Measurements from ENCODE around the gene SEMA3B. TPM values are rescaled to one million over a fixed set of nuclear protein-coding genes. Genes with fewer than 3 reads are reported as not detected.

Gene SEMA3B
- total RNA-seq, 2 donors from 2014 or later = 8.7 to 32.0 TPM

DNA sequence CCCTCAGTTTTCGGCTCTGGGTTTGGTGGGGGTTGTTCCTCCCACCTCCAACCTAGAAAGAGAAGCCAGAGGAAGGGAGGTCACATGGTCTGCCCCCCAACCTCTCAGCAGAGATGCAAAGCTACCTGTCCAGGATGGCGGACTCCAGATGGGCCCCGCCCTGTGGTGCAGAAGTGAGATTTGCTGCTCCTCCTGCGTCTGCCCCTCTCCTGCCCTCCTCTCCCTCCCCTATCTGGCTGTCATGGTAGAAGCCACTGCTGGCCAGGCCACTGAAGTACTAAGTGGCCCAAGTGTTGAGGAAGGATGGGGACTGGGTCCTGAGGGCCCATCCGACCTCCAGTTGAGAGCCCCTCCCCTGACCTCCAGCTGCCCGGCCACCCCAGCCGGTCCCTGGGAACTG, 2.1 kb upstream of the SEMA3B start:
- peak overlapping the region; percentile 17 to 26 for H3K4me3 ChIP-seq
- 57% methylated on average over 7 of the region's 7 CpGs for WGBS
- no peak for TF ChIP-seq POLR2A (IDR thresholded peaks at IDR 0.05)
- peak overlapping the region; percentile 80 to 81 for H3K27ac ChIP-seq
- no peaks in the 10 kb centered on the region for H3K36me3 ChIP-seq
- H3K4me1 ChIP-seq (replicated peaks) = peaks cover 18% of the 10 kb centered on the region
- DNase-seq (ENCODE audit: low spot score) = no peak
- no peaks in the 10 kb centered on the region for H3K27me3 ChIP-seq (replicated peaks; ENCODE audit: insufficient read depth)
- intact Hi-C loops (cut with DNase I) = no loop called here
- no peaks in the 10 kb centered on the region for H3K9me3 ChIP-seq

DNA sequence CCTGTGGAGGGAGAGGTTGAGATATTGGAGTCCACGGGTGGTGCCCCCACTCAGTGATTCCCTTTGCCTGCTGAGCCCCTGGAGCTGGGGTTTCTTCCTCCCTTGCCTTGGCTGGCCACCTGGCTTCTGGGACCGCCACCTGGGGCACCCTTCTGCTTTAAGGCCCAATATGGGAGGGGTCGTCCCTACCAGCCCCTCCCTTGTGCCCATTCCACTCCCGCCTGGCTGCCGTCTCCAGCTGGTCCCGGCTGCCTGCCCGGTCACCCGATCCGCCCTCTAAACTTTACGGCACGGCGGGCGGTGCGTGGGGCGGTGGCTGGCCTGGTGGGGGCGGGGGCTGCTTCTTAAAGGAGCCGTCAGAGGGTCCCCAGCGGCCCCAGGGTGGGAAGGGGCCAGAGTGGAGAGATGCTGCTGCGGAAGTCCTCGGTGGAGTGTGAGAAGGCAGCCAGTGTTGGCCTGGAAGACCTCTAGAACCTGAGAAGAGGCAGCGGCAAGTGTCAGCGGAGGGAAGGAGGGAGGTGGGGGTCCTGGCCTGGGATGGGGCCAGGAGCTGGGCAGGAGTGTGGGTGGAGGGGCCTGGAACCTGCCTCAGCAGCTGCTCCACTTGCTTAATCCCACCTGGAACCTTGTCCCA, 1.6 kb upstream of the SEMA3B start:
- Histone ChIP-seq H3K4me3 (peak overlapping the region; percentile 17 to 26), H3K36me3 (no peaks in the 10 kb centered on the region), H3K9me3 (no peaks in the 10 kb centered on the region), H3K27ac (peak overlapping the region; percentile 80 to 81), H3K27me3 (replicated peaks; ENCODE audit: insufficient read depth) (no peaks in the 10 kb centered on the region), H3K4me1 (replicated peaks) (peaks cover 18% of the 10 kb centered on the region)
- TF ChIP-seq, protein P1, sequence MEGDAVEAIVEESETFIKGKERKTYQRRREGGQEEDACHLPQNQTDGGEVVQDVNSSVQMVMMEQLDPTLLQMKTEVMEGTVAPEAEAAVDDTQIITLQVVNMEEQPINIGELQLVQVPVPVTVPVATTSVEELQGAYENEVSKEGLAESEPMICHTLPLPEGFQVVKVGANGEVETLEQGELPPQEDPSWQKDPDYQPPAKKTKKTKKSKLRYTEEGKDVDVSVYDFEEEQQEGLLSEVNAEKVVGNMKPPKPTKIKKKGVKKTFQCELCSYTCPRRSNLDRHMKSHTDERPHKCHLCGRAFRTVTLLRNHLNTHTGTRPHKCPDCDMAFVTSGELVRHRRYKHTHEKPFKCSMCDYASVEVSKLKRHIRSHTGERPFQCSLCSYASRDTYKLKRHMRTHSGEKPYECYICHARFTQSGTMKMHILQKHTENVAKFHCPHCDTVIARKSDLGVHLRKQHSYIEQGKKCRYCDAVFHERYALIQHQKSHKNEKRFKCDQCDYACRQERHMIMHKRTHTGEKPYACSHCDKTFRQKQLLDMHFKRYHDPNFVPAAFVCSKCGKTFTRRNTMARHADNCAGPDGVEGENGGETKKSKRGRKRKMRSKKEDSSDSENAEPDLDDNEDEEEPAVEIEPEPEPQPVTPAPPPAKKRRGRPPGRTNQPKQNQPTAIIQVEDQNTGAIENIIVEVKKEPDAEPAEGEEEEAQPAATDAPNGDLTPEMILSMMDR (IDR thresholded peaks at IDR 0.05) = peak in 1 of 4 experiments; percentile 14
- peak; percentile 51 for TF ChIP-seq POLR2A (IDR thresholded peaks at IDR 0.05)
- peak; percentile 65 for TF ChIP-seq POLR2AphosphoS5 (IDR thresholded peaks at IDR 0.05)
- intact Hi-C loops (cut with DNase I) = no loop called here
- peak; percentile 61 for DNase-seq (ENCODE audit: low spot score)
- WGBS = 5% methylated on average over 22 of the region's 22 CpGs

DNA sequence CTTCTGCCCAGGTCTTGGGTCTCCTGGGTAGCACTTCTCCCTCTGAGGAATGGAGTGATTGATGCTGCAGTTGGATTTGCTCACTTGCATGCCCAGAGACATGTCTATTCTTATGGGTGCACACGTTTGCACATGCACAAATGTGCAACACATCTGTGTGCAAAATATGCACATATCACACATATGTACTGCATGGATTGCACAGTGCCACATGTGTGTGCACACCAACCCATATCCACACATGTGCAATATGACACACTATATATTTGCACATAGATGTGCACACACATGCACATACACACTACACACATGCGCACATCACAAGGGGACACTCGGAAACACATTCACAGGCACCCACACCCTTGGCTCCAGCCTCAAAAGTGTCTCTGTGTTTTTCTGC, 671 bp upstream of the SEMA3B start:
- intact Hi-C loops (cut with DNase I) = no loop called here
- peaks cover 18% of the 10 kb centered on the region for H3K4me1 ChIP-seq (replicated peaks)
- no peak for DNase-seq (ENCODE audit: low spot score)
- 32% methylated on average over 3 of the region's 3 CpGs for WGBS
- no peaks in the 10 kb centered on the region for H3K9me3 ChIP-seq
- H3K36me3 ChIP-seq = no peaks in the 10 kb centered on the region
- H3K4me3 ChIP-seq = no peak overlapping the region
- H3K27ac ChIP-seq = no peak overlapping the region
- TF ChIP-seq POLR2AphosphoS5 (IDR thresholded peaks at IDR 0.05) = no peak
- no peaks in the 10 kb centered on the region for H3K27me3 ChIP-seq (replicated peaks; ENCODE audit: insufficient read depth)

DNA sequence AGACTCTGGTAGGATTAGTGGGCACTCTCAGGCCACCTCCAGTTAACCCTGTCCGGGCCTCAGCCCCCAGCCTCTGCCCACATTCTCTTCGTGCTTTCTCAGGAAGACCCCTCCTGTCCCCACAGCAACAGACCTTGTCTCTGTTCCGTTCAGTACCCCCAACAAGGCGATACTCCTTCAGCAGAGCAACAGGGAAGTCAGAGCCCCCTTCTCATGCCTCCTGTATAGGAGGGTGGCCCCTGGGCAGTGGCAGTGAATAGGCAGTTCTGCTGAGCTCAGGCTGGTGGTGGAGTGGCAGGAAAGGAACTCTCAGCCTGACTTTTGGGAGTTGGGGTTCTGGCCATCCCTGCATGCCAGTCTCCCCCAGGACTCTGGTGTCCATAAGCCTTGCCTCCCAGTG, 513 bp downstream of the SEMA3B start:
- TF ChIP-seq, protein P1 (IDR thresholded peaks at IDR 0.05) = no peak
- no peak for TF ChIP-seq POLR2A (IDR thresholded peaks at IDR 0.05)
- TF ChIP-seq POLR2AphosphoS5 (IDR thresholded peaks at IDR 0.05) = no peak
- Histone ChIP-seq H3K4me1 (replicated peaks) (peaks cover 18% of the 10 kb centered on the region), H3K27me3 (replicated peaks; ENCODE audit: insufficient read depth) (no peaks in the 10 kb centered on the region), H3K36me3 (no peaks in the 10 kb centered on the region), H3K4me3 (peak overlapping the region in 1 of 2 donors; percentile 6), H3K9me3 (no peaks in the 10 kb centered on the region), H3K27ac (peak overlapping the region; percentile 62 to 75)
- WGBS = 39% methylated on average over 4 of the region's 4 CpGs
- DNase-seq (ENCODE audit: low spot score) = no peak
- intact Hi-C loops (cut with DNase I) = no loop called here

DNA sequence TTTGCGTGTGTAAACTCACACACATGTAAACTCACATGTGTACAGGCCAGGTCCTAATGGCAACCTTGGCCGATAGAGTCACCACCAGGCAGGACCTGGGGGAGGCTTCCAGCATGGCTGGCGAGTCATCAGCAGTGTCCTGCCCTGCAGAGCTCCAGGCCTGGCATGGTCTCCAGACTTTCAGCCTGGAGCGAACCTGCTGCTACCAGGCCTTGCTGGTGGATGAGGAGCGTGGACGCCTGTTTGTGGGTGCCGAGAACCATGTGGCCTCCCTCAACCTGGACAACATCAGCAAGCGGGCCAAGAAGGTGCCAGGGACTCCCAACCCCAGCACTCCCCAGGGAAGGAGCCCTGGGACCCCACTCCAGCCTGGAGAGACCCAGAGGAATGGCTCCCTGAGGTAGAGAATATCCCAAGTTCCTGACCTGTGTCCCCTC, 1.0 kb downstream of the SEMA3B start:
- TF ChIP-seq, protein P1 (IDR thresholded peaks at IDR 0.05) = no peak
- TF ChIP-seq POLR2A (IDR thresholded peaks at IDR 0.05) (no peak), POLR2AphosphoS5 (IDR thresholded peaks at IDR 0.05) (no peak)
- H3K4me1 ChIP-seq (replicated peaks) = peaks cover 18% of the 10 kb centered on the region
- 58% methylated on average over 5 of the region's 8 CpGs for WGBS
- no peak for DNase-seq (ENCODE audit: low spot score)
- no peaks in the 10 kb centered on the region for H3K27me3 ChIP-seq (replicated peaks; ENCODE audit: insufficient read depth)
- H3K4me3 ChIP-seq = no peak overlapping the region
- H3K36me3 ChIP-seq = no peaks in the 10 kb centered on the region
- no peaks in the 10 kb centered on the region for H3K9me3 ChIP-seq
- intact Hi-C loops (cut with DNase I) = no loop called here
- H3K27ac ChIP-seq = peak overlapping the region in 1 of 2 donors; percentile 62

Measured in prostate gland (tissue), 2 donors.